ENCODE measurements around the gene DENND11.

DNA sequence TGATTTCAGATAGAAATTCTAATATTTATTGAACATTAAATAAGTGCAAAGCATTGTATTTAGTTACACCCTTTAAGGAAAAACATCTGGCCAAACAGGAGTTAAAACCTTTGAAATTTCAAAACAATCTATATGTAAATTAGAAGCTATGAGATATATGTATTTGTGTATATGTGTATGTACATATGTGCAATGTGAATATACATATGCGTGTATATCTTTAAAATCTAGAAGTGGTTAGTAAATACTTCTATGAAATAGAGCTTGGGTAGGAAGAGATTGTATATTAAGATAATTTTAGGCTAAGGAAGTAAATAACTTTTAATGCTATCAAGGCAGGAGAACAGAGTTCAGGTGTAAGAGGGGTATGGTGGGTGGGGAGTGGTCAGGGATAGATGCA lies 15.5 kb upstream of the DENND11 start:
- no peak for TF ChIP-seq CTCF (IDR thresholded peaks at IDR 0.05)
- TF ChIP-seq POLR2A (IDR thresholded peaks at IDR 0.05), result no peak
- no peak for TF ChIP-seq POLR2AphosphoS5 (IDR thresholded peaks at IDR 0.05)
